SK-N-SH (cell line): ENCODE data around the gene GNAS. TPM values are rescaled to one million over a fixed set of nuclear protein-coding genes. Genes with fewer than 3 reads are reported as not detected.
"Not testable (repeated sequence)": the region's sequence is repeated elsewhere in the genome, so short reads cannot be mapped to it uniquely, and the experiment has no call there.

Experiments used
- CTCF ChIA-PET: fragments of 300-600, 350-600 bp; formaldehyde crosslinking; extraction: SDS; loops from one replicate; lab custom pipeline; 2021; lab: Yijun Ruan, JAX
- POLR2A ChIA-PET: fragments of 350-600 bp; sonication (Branson Sonifier 250); formaldehyde crosslinking; extraction: SDS; loops from one replicate; lab custom pipeline; 2020; ENCODE audit warnings: antibody characterized with exemption, inconsistent platforms; lab: Yijun Ruan, JAX
- DNase-seq: peaks from one replicate; pipeline ENCODE4 v3.0.0; 2012
- H2AFZ ChIP-seq: fragments of 200-600 bp; sonication (generic); 2 replicates; pipeline ENCODE4 v1.8.1; 2016; ENCODE audit warnings: antibody characterized with exemption, mild to moderate bottlenecking, low read depth
- H3F3A ChIP-seq: fragments of 200-600 bp; sonication (generic); replicated peaks from 2 replicates; pipeline ENCODE3; 2016; ENCODE audit warnings: antibody characterized with exemption, mild to moderate bottlenecking; ENCODE audit not compliant: insufficient read depth
- H3K27ac ChIP-seq, 2 experiments: fragments of 200-500 bp in 1 of 2; fragments of 200-600 bp in 1 of 2; sonication (Bioruptor generic) in 1 of 2; sonication (generic), shearing (Covaris generic) in 1 of 2; 2 replicates each; pipeline versions ENCODE4 v1.5.1 to v1.6.1; 2014 to 2016; ENCODE audit warnings: low read depth in 2 of 2, inconsistent platforms in 1 of 2, low read length in 1 of 2, mild to moderate bottlenecking in 1 of 2, mixed read lengths in 1 of 2
- H3K27me3 ChIP-seq: fragments of 200-600 bp; sonication (generic), shearing (Covaris generic); 2 replicates; pipeline ENCODE4 v1.6.1; 2016; ENCODE audit warnings: mixed run types; ENCODE audit not compliant: insufficient read depth
- H3K36me3 ChIP-seq, 2 experiments: fragments of 200-500 bp in 1 of 2; fragments of 200-600 bp in 1 of 2; sonication (Bioruptor generic) in 1 of 2; sonication (generic) in 1 of 2; replicated peaks in 1 of 2; 2 replicates each; pipeline versions ENCODE3 to v1.5.1; 2014 to 2016; ENCODE audit warnings: low read length in 1 of 2, mild to moderate bottlenecking in 1 of 2; ENCODE audit not compliant: insufficient read depth in 2 of 2, control insufficient read depth in 1 of 2
- H3K4me1 ChIP-seq, 2 experiments: fragments of 200-500 bp in 1 of 2; fragments of 200-600 bp in 1 of 2; sonication (Bioruptor generic) in 1 of 2; sonication (generic), shearing (Covaris generic) in 1 of 2; 2 replicates each; pipeline versions ENCODE4 v1.5.1 to v1.6.1; 2014 to 2016; ENCODE audit warnings: low read depth in 1 of 2, low read length in 1 of 2, mixed run types in 1 of 2; ENCODE audit not compliant: insufficient read depth in 2 of 2, control insufficient read depth in 1 of 2
- H3K4me2 ChIP-seq: fragments of 200-600 bp; sonication (generic), shearing (Covaris generic); 2 replicates; pipeline ENCODE4 v1.6.1; 2017; ENCODE audit warnings: mixed run types
- H3K4me3 ChIP-seq, 2 experiments: fragments of 200-500 bp in 1 of 2; fragments of 200-600 bp in 1 of 2; sonication (Bioruptor generic) in 1 of 2; sonication (generic), shearing (Covaris generic) in 1 of 2; 2 replicates each; pipeline versions ENCODE4 v1.5.1 to v1.8.1; 2014 to 2016; ENCODE audit warnings: low read depth in 2 of 2, inconsistent platforms in 1 of 2, low read length in 1 of 2, mild to moderate bottlenecking in 1 of 2, mixed read lengths in 1 of 2, moderate library complexity in 1 of 2
- H3K79me2 ChIP-seq: fragments of 200-600 bp; sonication (generic); 2 replicates; pipeline ENCODE4 v1.8.1; 2017; ENCODE audit warnings: mild to moderate bottlenecking; ENCODE audit not compliant: insufficient read depth
- H3K9ac ChIP-seq: fragments of 200-600 bp; sonication (generic); 2 replicates; pipeline ENCODE4 v1.6.1; 2017; ENCODE audit warnings: mixed run types
- H3K9me2 ChIP-seq: fragments of 200-600 bp; sonication (generic); 2 replicates; pipeline ENCODE4 v1.6.1; 2017; ENCODE audit warnings: mixed run types
- H3K9me3 ChIP-seq: fragments of 200-600 bp; sonication (generic); 2 replicates; pipeline ENCODE4 v1.6.1; 2017; ENCODE audit warnings: mixed run types, mild to moderate bottlenecking, moderate library complexity
- H4K20me1 ChIP-seq: fragments of 200-600 bp; sonication (generic); 2 replicates; pipeline ENCODE4 v1.6.1; 2017; ENCODE audit warnings: mild to moderate bottlenecking, mixed run types; ENCODE audit not compliant: insufficient read depth
- CTCF ChIP-seq: fragments of 200-600 bp; sonication (generic); IDR thresholded peaks from 2 replicates; pipeline ENCODE4 v1.6.1; 2017; ENCODE audit warnings: antibody characterized with exemption, mild to moderate bottlenecking, moderate library complexity
- ELF1 ChIP-seq: IDR thresholded peaks from 2 replicates; pipeline ENCODE4 v1.4.0; 2012
- FOSL2 ChIP-seq: IDR thresholded peaks from 2 replicates; pipeline ENCODE4 v1.4.0; 2012; ENCODE audit warnings: low read depth, mild to moderate bottlenecking, moderate library complexity, borderline replicate concordance
- FOXJ3 ChIP-seq: sonication (generic); formaldehyde crosslinking; IDR thresholded peaks from 2 replicates; pipeline ENCODE4 v1.5.1; 2020; ENCODE audit warnings: mild to moderate bottlenecking, missing genetic modification reagents
- GABPA ChIP-seq: IDR thresholded peaks from 2 replicates; pipeline ENCODE4 v1.4.0; 2012; ENCODE audit warnings: low read depth, mild to moderate bottlenecking
- IRF3 ChIP-seq: fragments of 150-350 bp; IDR thresholded peaks from 2 replicates; pipeline ENCODE4 v1.6.1; 2016; ENCODE audit warnings: mild to moderate bottlenecking, low read depth, low read length
- MXI1 ChIP-seq: IDR thresholded peaks from 2 replicates; pipeline ENCODE4 v1.6.1; 2012; ENCODE audit warnings: mild to moderate bottlenecking, low read depth, low read length, improper control_type of control experiment
- NRF1 ChIP-seq: IDR thresholded peaks from 2 replicates; pipeline ENCODE4 v1.6.1; 2012; ENCODE audit warnings: low read depth, mild to moderate bottlenecking, low read length
- PBX3 ChIP-seq: IDR thresholded peaks from 2 replicates; pipeline ENCODE4; 2012
- POLR2AphosphoS5 ChIP-seq: IDR thresholded peaks from 2 replicates; pipeline ENCODE4 v1.6.1; 2012; ENCODE audit warnings: low read depth, low read length
- RCOR1 ChIP-seq: fragments of 150-350 bp; IDR thresholded peaks from 2 replicates; pipeline ENCODE4 v1.6.1; 2017; ENCODE audit warnings: antibody characterized with exemption, low read length
- TAF1 ChIP-seq: IDR thresholded peaks from 2 replicates; pipeline ENCODE4 v1.6.1; 2012; ENCODE audit warnings: low read depth, mild to moderate bottlenecking, low read length, moderate library complexity, borderline replicate concordance
- TCF12 ChIP-seq: IDR thresholded peaks from 2 replicates; pipeline ENCODE4 v1.4.0; 2012
- WGBS: methylation state at CpG from one replicate; pipeline ENCODE4 v1.1.6; 2017; ENCODE audit warnings: low lambda C conversion rate; 5-methylcytosine and 5-hydroxymethylcytosine counted together
- polyA plus RNA-seq, 3 experiments: library from polyadenylated mRNA; depleted of rRNA; stranded (reverse); fragments of >200 nt; gene quantifications; 2 replicates each; pipeline ENCODE4 v1.2.3, GENCODE V29; 2012

Gene GNAS
- polyA plus RNA-seq, 1 of the 3 experiments (the other 2 are of a cell fraction): 1,562 TPM

GRCh38 chr20:58826271-58826670, 26.2 kb upstream of the GNAS start (continued):
- no peak for TF ChIP-seq PBX3

GRCh38 chr20:58828136-58828535, 24.4 kb upstream of the GNAS start:
- Histone ChIP-seq H3F3A (no peaks in the 10 kb centered on the region), H3K4me1 (no peaks in the 10 kb centered on the region), H3K27ac (no peak overlapping the region), H3K27me3 (no peaks in the 10 kb centered on the region), H4K20me1 (no peaks in the 10 kb centered on the region), H3K4me3 (no peak overlapping the region), H2AFZ (no peak overlapping the region), H3K4me2 (no peak overlapping the region), H3K9me2 (no peaks in the 10 kb centered on the region)
- CTCF ChIA-PET: no interaction called here
- TF ChIP-seq MXI1 (no peak), TCF12 (no peak), GABPA (no peak), ELF1 (no peak)
- TF ChIP-seq, all 33 proteins: peak for 0
- POLR2A ChIA-PET: no interaction called here
- Histone ChIP-seq H3K9ac (no peak overlapping the region), H3K79me2 (peaks cover 16% of the 10 kb centered on the region; the same call in 1 of the 2 replicates), H3K9me3 (no peaks in the 10 kb centered on the region), H3K36me3 (no peaks in the 10 kb centered on the region)
- no peak for DNase-seq
- 84% methylated on average over 2 of the region's 2 CpGs for WGBS

GRCh38 chr20:58828804-58829203, 23.7 kb upstream of the GNAS start:
- H3K4me2 ChIP-seq, H3K27me3 ChIP-seq, H3K4me1 ChIP-seq, H4K20me1 ChIP-seq, H3K27ac ChIP-seq, H3K9me3 ChIP-seq, H3K4me3 ChIP-seq, H3K36me3 ChIP-seq, H2AFZ ChIP-seq, POLR2A ChIA-PET, H3K9ac ChIP-seq, H3K9me2 ChIP-seq, DNase-seq, H3F3A ChIP-seq: not testable (repeated sequence)
- peaks cover 16% of the 10 kb centered on the region; the same call in 1 of the 2 replicates for H3K79me2 ChIP-seq
- 96% methylated on average over 4 of the region's 5 CpGs for WGBS
- CTCF ChIA-PET: interaction anchor here (0.8 to 1.5 kb wide), 2 partner anchors 11 to 690 kb away, joined by 3 to 7 read pairs; no protein-coding TSS in a partner anchor

GRCh38 chr20:58829531-58829941, 23.0 kb upstream of the GNAS start:
- H3K9ac ChIP-seq: no peak overlapping the region
- POLR2A ChIA-PET: no interaction called here
- no peaks in the 10 kb centered on the region for H3F3A ChIP-seq
- no peak overlapping the region for H3K4me2 ChIP-seq
- WGBS: 57% methylated on average over 6 of the region's 6 CpGs
- H3K27me3 ChIP-seq: no peaks in the 10 kb centered on the region
- H4K20me1 ChIP-seq: no peaks in the 10 kb centered on the region
- no peak overlapping the region for H2AFZ ChIP-seq
- DNase-seq: no peak
- H3K79me2 ChIP-seq: peaks cover 16% of the 10 kb centered on the region; the same call in 1 of the 2 replicates
- no peaks in the 10 kb centered on the region for H3K9me2 ChIP-seq
- no peaks in the 10 kb centered on the region for H3K9me3 ChIP-seq
- no peaks in the 10 kb centered on the region for H3K36me3 ChIP-seq
- H3K27ac ChIP-seq: no peak overlapping the region
- CTCF ChIA-PET: interaction anchor here (0.8 to 1.5 kb wide), 3 partner anchors 10 to 690 kb away, joined by 3 to 7 read pairs (median 3); no protein-coding TSS in a partner anchor
- H3K4me3 ChIP-seq: no peak overlapping the region
- no peaks in the 10 kb centered on the region for H3K4me1 ChIP-seq
- TF ChIP-seq RCOR1 (no peak), PBX3 (no peak), CTCF (no peak), NRF1 (no peak), IRF3 (no peak), FOSL2 (no peak), TAF1 (no peak), FOXJ3 (CRISPR knock-in tag) (no peak), POLR2AphosphoS5 (no peak), ELF1 (no peak)
